GM19452 (cell line): ENCODE results near the gene C5.
"Not testable (repeated sequence)": the region's sequence is repeated elsewhere in the genome, so short reads cannot be mapped to it uniquely, and the experiment has no call there.

ENCODE experiments used
- ATAC-seq: cut with Tn5 transposase; IDR thresholded peaks from one replicate; pipeline ENCODE4 v1.9.1; 2021; ENCODE audit not compliant: unreplicated experiment

C5 gene

GRCh38 chr9:121048618-121049017 is 1.5 kb downstream of the C5 start:
- ATAC-seq, result no peak

GRCh38 chr9:121048175-121048574 is 1.9 kb downstream of the C5 start:
- no peak for ATAC-seq

- no peak for ATAC-seq
These were observed 11.3 kb downstream of the C5 start for GRCh38 chr9:121038804-121039203.

GRCh38 chr9:121038362-121038761 is 11.7 kb downstream of the C5 start:
- ATAC-seq, result no peak

- not testable (repeated sequence) for ATAC-seq
These were observed 14.4 kb downstream of the C5 start for GRCh38 chr9:121035717-121036116.

- no peak for ATAC-seq
These were observed 15.5 kb downstream of the C5 start for GRCh38 chr9:121034529-121034928.

- ATAC-seq, result no peak
These were observed 20.6 kb downstream of the C5 start for GRCh38 chr9:121029469-121029868.

GRCh38 chr9:121028285-121028684 is 21.8 kb downstream of the C5 start:
- not testable (repeated sequence) for ATAC-seq

- no peak for ATAC-seq
These were observed 23.3 kb downstream of the C5 start for GRCh38 chr9:121026768-121027167.

- ATAC-seq, result no peak
These were observed 23.8 kb downstream of the C5 start for GRCh38 chr9:121026260-121026691.

GRCh38 chr9:121024237-121024636 is 25.8 kb downstream of the C5 start:
- no peak for ATAC-seq

- no peak for ATAC-seq
These were observed 27.0 kb downstream of the C5 start for GRCh38 chr9:121023064-121023463.

GRCh38 chr9:121021301-121021700 is 28.8 kb downstream of the C5 start:
- ATAC-seq, result no peak

GRCh38 chr9:121019273-121019672 is 30.8 kb downstream of the C5 start:
- ATAC-seq, result no peak

GRCh38 chr9:121013911-121014310 is 36.2 kb downstream of the C5 start:
- no peak for ATAC-seq

GRCh38 chr9:121009650-121010049 is 40.4 kb downstream of the C5 start:
- ATAC-seq, result no peak

GRCh38 chr9:120999317-120999716 is 50.8 kb downstream of the C5 start:
- no peak for ATAC-seq

- ATAC-seq, result no peak
These were observed 52.0 kb downstream of the C5 start for GRCh38 chr9:120998111-120998510.

- no peak for ATAC-seq
These were observed 52.6 kb downstream of the C5 start for GRCh38 chr9:120997502-120997901.

- no peak for ATAC-seq
These were observed 53.7 kb downstream of the C5 start for GRCh38 chr9:120996409-120996808.

GRCh38 chr9:120989065-120989464 is 61.0 kb downstream of the C5 start:
- ATAC-seq, result no peak

- no peak for ATAC-seq
These were observed 64.3 kb downstream of the C5 start for GRCh38 chr9:120985819-120986222.

GRCh38 chr9:120983259-120983837 is 66.7 kb downstream of the C5 start:
- ATAC-seq, result no peak
